ENCODE data around the gene HECW1. TPM values are rescaled to one million over a fixed set of nuclear protein-coding genes. Genes with fewer than 3 reads are reported as not detected.

The HECW1 gene
- total and polyA plus RNA-seq, 2 experiments from 2014 or later, result 11.0 to 21.8 TPM

DNA sequence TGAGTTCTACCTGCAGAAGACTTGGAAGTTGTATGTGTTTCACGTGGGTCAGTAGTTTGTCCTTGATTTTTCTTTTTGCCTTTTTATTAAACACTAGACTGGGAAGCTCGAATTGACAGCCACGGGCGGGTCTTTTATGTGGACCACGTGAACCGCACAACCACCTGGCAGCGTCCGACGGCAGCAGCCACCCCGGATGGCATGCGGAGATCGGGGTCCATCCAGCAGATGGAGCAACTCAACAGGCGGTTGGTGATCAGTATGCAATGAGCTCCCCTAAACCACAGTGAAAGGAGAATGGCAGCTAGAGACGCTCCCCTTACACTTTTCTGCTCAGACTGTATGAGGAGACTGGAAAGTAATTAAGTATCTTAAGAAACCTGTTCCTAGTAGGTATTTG lies 343.8 kb downstream of the HECW1 start:
- Histone ChIP-seq H3K4me1 (ENCODE audit: insufficient read depth) (peaks cover 5% of the 10 kb centered on the region; the same call in 1 of the 2 replicates), H3K4me2 (no peak overlapping the region), H3K27me3 (ENCODE audit: insufficient read depth) (no peaks in the 10 kb centered on the region), H3F3A (replicated peaks; ENCODE audit: low read depth) (no peaks in the 10 kb centered on the region), H3K36me3 (ENCODE audit: insufficient read depth) (no peaks in the 10 kb centered on the region), H4K20me1 (replicated peaks; ENCODE audit: insufficient read depth) (no peaks in the 10 kb centered on the region), H3K79me2 (replicated peaks; ENCODE audit: insufficient read depth) (no peaks in the 10 kb centered on the region), H3K4me3 (no peak overlapping the region), H2AFZ (no peak overlapping the region), H3K9me2 (ENCODE audit: insufficient read depth) (no peaks in the 10 kb centered on the region), H3K27ac (ENCODE audit: low read depth) (no peak overlapping the region)
- Mint-ChIP-seq H3K9me3 (no peaks in the 10 kb centered on the region), H3K27me3 (ENCODE audit: insufficient read depth, low read depth, poor library complexity) (peaks cover 4% of the 10 kb centered on the region), H3K4me1 (peaks cover 12% of the 10 kb centered on the region), H3K27ac (no peak overlapping the region), H3K4me3 (no peak overlapping the region), H3K36me3 (ENCODE audit: low read depth) (no peaks in the 10 kb centered on the region)
- DNase-seq (ENCODE audit: low spot score) (peak; percentile 43), ATAC-seq (peak; percentile 77)
- TF ChIP-seq, protein P1, sequence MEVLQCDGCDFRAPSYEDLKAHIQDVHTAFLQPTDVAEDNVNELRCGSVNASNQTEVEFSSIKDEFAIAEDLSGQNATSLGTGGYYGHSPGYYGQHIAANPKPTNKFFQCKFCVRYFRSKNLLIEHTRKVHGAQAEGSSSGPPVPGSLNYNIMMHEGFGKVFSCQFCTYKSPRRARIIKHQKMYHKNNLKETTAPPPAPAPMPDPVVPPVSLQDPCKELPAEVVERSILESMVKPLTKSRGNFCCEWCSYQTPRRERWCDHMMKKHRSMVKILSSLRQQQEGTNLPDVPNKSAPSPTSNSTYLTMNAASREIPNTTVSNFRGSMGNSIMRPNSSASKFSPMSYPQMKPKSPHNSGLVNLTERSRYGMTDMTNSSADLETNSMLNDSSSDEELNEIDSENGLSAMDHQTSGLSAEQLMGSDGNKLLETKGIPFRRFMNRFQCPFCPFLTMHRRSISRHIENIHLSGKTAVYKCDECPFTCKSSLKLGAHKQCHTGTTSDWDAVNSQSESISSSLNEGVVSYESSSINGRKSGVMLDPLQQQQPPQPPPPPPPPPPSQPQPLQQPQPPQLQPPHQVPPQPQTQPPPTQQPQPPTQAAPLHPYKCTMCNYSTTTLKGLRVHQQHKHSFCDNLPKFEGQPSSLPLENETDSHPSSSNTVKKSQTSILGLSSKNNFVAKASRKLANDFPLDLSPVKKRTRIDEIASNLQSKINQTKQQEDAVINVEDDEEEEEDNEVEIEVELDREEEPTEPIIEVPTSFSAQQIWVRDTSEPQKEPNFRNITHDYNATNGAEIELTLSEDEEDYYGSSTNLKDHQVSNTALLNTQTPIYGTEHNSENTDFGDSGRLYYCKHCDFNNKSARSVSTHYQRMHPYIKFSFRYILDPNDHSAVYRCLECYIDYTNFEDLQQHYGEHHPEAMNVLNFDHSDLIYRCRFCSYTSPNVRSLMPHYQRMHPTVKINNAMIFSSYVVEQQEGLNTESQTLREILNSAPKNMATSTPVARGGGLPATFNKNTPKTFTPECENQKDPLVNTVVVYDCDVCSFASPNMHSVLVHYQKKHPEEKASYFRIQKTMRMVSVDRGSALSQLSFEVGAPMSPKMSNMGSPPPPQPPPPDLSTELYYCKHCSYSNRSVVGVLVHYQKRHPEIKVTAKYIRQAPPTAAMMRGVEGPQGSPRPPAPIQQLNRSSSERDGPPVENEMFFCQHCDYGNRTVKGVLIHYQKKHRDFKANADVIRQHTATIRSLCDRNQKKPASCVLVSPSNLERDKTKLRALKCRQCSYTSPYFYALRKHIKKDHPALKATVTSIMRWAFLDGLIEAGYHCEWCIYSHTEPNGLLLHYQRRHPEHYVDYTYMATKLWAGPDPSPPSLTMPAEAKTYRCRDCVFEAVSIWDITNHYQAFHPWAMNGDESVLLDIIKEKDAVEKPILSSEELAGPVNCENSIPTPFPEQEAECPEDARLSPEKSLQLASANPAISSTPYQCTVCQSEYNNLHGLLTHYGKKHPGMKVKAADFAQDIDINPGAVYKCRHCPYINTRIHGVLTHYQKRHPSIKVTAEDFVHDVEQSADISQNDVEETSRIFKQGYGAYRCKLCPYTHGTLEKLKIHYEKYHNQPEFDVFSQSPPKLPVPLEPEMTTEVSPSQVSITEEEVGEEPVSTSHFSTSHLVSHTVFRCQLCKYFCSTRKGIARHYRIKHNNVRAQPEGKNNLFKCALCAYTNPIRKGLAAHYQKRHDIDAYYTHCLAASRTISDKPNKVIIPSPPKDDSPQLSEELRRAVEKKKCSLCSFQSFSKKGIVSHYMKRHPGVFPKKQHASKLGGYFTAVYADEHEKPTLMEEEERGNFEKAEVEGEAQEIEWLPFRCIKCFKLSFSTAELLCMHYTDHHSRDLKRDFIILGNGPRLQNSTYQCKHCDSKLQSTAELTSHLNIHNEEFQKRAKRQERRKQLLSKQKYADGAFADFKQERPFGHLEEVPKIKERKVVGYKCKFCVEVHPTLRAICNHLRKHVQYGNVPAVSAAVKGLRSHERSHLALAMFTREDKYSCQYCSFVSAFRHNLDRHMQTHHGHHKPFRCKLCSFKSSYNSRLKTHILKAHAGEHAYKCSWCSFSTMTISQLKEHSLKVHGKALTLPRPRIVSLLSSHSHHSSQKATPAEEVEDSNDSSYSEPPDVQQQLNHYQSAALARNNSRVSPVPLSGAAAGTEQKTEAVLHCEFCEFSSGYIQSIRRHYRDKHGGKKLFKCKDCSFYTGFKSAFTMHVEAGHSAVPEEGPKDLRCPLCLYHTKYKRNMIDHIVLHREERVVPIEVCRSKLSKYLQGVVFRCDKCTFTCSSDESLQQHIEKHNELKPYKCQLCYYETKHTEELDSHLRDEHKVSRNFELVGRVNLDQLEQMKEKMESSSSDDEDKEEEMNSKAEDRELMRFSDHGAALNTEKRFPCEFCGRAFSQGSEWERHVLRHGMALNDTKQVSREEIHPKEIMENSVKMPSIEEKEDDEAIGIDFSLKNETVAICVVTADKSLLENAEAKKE (CRISPR knock-in tag; IDR thresholded peaks at IDR 0.05), result no peak
- TF ChIP-seq, protein P2, sequence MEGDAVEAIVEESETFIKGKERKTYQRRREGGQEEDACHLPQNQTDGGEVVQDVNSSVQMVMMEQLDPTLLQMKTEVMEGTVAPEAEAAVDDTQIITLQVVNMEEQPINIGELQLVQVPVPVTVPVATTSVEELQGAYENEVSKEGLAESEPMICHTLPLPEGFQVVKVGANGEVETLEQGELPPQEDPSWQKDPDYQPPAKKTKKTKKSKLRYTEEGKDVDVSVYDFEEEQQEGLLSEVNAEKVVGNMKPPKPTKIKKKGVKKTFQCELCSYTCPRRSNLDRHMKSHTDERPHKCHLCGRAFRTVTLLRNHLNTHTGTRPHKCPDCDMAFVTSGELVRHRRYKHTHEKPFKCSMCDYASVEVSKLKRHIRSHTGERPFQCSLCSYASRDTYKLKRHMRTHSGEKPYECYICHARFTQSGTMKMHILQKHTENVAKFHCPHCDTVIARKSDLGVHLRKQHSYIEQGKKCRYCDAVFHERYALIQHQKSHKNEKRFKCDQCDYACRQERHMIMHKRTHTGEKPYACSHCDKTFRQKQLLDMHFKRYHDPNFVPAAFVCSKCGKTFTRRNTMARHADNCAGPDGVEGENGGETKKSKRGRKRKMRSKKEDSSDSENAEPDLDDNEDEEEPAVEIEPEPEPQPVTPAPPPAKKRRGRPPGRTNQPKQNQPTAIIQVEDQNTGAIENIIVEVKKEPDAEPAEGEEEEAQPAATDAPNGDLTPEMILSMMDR (conservative IDR thresholded peaks at IDR 0.05; ENCODE audit: low read depth in 2 of 2), result peak; percentile 38 to 75; a peak in 3 of 4 replicates

DNA sequence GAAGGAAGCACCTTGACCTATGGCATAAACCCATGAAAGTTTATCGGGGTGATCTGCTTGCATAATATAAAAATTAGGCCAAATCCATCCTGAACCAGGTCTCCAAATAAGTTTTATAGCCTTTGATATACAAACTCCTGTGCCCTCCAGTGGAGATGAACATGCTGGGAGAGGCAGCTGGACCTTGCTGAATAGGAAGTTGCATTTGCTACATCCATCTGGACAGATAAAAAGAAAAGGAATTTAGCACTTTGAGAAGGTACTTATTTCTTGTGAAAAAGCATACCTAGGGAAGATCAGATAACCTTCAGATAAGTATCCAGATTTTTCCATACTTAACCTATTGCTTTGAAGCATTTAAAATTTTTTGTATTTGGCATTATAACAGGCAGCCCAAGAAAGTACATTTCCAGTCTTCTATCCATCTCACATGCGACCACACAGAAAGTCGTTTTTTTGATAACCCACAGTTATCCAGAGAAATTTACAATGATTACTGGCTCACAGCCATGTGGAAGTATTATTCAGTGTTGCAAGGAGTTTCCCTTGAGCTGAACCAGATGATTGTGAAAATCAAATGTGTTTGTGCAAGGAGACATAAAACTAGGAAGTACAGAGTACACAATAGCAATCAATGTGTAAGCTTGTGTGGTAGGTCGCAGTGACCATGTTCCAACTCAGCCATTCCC lies 346.0 kb downstream of the HECW1 start:
- H3K4me1 Mint-ChIP-seq, result peaks cover 25% of the 10 kb centered on the region
- H3K4me3 Mint-ChIP-seq, result no peak overlapping the region
- H3K9me3 Mint-ChIP-seq, result no peaks in the 10 kb centered on the region
- peaks cover 6% of the 10 kb centered on the region for H3K27me3 Mint-ChIP-seq (ENCODE audit: insufficient read depth, low read depth, poor library complexity)
- no peaks in the 10 kb centered on the region for H3K9me2 ChIP-seq (ENCODE audit: insufficient read depth)
- no peak overlapping the region for H2AFZ ChIP-seq
- no peak overlapping the region for H3K4me3 ChIP-seq
- no peaks in the 10 kb centered on the region for H4K20me1 ChIP-seq (replicated peaks; ENCODE audit: insufficient read depth)
- H3K4me1 ChIP-seq (ENCODE audit: insufficient read depth), result peaks cover 19% of the 10 kb centered on the region
- H3K27ac ChIP-seq (ENCODE audit: low read depth), result no peak overlapping the region
- H3K36me3 ChIP-seq (ENCODE audit: insufficient read depth), result no peaks in the 10 kb centered on the region
- H3F3A ChIP-seq (replicated peaks; ENCODE audit: low read depth), result no peaks in the 10 kb centered on the region
- no peaks in the 10 kb centered on the region for H3K36me3 Mint-ChIP-seq (ENCODE audit: low read depth)
- no peaks in the 10 kb centered on the region for H3K79me2 ChIP-seq (replicated peaks; ENCODE audit: insufficient read depth)
- no peak overlapping the region for H3K4me2 ChIP-seq
- no peak overlapping the region; the same call in 1 of the 2 replicates for H3K27ac Mint-ChIP-seq
- DNase-seq (ENCODE audit: low spot score) (no peak), ATAC-seq (no peak)
- no peaks in the 10 kb centered on the region for H3K27me3 ChIP-seq (ENCODE audit: insufficient read depth)
- TF ChIP-seq, protein P3, sequence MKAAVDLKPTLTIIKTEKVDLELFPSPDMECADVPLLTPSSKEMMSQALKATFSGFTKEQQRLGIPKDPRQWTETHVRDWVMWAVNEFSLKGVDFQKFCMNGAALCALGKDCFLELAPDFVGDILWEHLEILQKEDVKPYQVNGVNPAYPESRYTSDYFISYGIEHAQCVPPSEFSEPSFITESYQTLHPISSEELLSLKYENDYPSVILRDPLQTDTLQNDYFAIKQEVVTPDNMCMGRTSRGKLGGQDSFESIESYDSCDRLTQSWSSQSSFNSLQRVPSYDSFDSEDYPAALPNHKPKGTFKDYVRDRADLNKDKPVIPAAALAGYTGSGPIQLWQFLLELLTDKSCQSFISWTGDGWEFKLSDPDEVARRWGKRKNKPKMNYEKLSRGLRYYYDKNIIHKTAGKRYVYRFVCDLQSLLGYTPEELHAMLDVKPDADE (IDR thresholded peaks at IDR 0.05), result no peak
- TF ChIP-seq, protein P4, sequence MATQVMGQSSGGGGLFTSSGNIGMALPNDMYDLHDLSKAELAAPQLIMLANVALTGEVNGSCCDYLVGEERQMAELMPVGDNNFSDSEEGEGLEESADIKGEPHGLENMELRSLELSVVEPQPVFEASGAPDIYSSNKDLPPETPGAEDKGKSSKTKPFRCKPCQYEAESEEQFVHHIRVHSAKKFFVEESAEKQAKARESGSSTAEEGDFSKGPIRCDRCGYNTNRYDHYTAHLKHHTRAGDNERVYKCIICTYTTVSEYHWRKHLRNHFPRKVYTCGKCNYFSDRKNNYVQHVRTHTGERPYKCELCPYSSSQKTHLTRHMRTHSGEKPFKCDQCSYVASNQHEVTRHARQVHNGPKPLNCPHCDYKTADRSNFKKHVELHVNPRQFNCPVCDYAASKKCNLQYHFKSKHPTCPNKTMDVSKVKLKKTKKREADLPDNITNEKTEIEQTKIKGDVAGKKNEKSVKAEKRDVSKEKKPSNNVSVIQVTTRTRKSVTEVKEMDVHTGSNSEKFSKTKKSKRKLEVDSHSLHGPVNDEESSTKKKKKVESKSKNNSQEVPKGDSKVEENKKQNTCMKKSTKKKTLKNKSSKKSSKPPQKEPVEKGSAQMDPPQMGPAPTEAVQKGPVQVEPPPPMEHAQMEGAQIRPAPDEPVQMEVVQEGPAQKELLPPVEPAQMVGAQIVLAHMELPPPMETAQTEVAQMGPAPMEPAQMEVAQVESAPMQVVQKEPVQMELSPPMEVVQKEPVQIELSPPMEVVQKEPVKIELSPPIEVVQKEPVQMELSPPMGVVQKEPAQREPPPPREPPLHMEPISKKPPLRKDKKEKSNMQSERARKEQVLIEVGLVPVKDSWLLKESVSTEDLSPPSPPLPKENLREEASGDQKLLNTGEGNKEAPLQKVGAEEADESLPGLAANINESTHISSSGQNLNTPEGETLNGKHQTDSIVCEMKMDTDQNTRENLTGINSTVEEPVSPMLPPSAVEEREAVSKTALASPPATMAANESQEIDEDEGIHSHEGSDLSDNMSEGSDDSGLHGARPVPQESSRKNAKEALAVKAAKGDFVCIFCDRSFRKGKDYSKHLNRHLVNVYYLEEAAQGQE (IDR thresholded peaks at IDR 0.05; ENCODE audit: unreplicated experiment), result no peak
- TF ChIP-seq ZNF114 (CRISPR knock-in tag; IDR thresholded peaks at IDR 0.05) (no peak), EZH2phosphoT487 (IDR thresholded peaks at IDR 0.05; ENCODE audit: unreplicated experiment) (no peak), ZNF331 (CRISPR knock-in tag; IDR thresholded peaks at IDR 0.05; ENCODE audit: low read depth) (no peak), EZH2 (IDR thresholded peaks at IDR 0.05; ENCODE audit: low read depth, unreplicated experiment) (no peak)
